PC-3 (cell line): Measurements from ENCODE around the gene SLC8A1. TPM values are rescaled to one million over a fixed set of nuclear protein-coding genes. Genes with fewer than 3 reads are reported as not detected.

Experiments
- ATAC-seq: fragments of 200-7000 bp; cut with Tn5 transposase; 2 replicates; pipeline ENCODE4 v1.9.1; 2020; ENCODE audit warnings: mild to moderate bottlenecking, moderate library complexity
- BruUV-seq: library from RNA; stranded (reverse); fragments of 400-500 nt; replicated peaks from 2 replicates; lab custom pipeline; 2021; lab: Mats Ljungman, UMichigan
- CTCF ChIA-PET: fragments of 300-600 bp; sonication (Branson Sonifier 250); formaldehyde crosslinking; loops from one replicate; lab custom pipeline; 2022; ENCODE audit warnings: antibody characterized with exemption; lab: Charles Lee
- POLR2A ChIA-PET: fragments of 300-600 bp; sonication (Branson Sonifier 250); formaldehyde crosslinking; loops from one replicate; lab custom pipeline; 2022; ENCODE audit warnings: antibody characterized with exemption; ENCODE audit not compliant: unreplicated experiment; lab: Charles Lee
- DNase-seq: peaks from one replicate; pipeline ENCODE4 v3.0.0-alpha.2; 2015
- H2AFZ ChIP-seq: fragments of 300-600 bp; sonication (generic); 2 replicates; pipeline ENCODE4 v1.6.0; 2016; ENCODE audit warnings: antibody characterized with exemption, low read length
- H3F3A ChIP-seq: fragments of 300-600 bp; sonication (generic); one replicate; pipeline ENCODE4 v1.6.0; 2017; ENCODE audit warnings: antibody characterized with exemption, low read length, control low read depth, mild to moderate bottlenecking; ENCODE audit not compliant: unreplicated experiment
- H3K27ac ChIP-seq: fragments of 300-600 bp; sonication (generic); 2 replicates; pipeline ENCODE4 v1.5.1; 2016; ENCODE audit warnings: mild to moderate bottlenecking, low read length
- H3K27me3 ChIP-seq: fragments of 300-600 bp; sonication (generic); 2 replicates; pipeline ENCODE4 v1.6.1; 2016; ENCODE audit warnings: low read length, mixed read lengths
- H3K36me3 ChIP-seq: fragments of 300-600 bp; sonication (generic); 2 replicates; pipeline ENCODE4 v1.6.1; 2016; ENCODE audit warnings: low read depth, mixed run types, low read length, mixed read lengths
- H3K4me1 ChIP-seq: fragments of 300-600 bp; sonication (generic); 2 replicates; pipeline ENCODE4 v1.5.1; 2016; ENCODE audit warnings: low read length; ENCODE audit not compliant: insufficient read depth
- H3K4me2 ChIP-seq: fragments of 300-600 bp; sonication (generic); 2 replicates; pipeline ENCODE4 v1.6.0; 2016; ENCODE audit warnings: low read length
- H3K4me3 ChIP-seq: fragments of 300-600 bp; sonication (generic); 2 replicates; pipeline ENCODE4 v1.5.1; 2016; ENCODE audit warnings: mild to moderate bottlenecking, low read length, mixed read lengths
- H3K79me2 ChIP-seq: fragments of 300-600 bp; sonication (generic); 2 replicates; pipeline ENCODE4 v1.6.1; 2017; ENCODE audit warnings: low read length, mixed read lengths
- H3K9ac ChIP-seq: fragments of 300-600 bp; sonication (generic); 2 replicates; pipeline ENCODE4 v1.6.0; 2016; ENCODE audit warnings: mild to moderate bottlenecking, low read length
- H3K9me2 ChIP-seq: fragments of 300-600 bp; sonication (generic); replicated peaks from 2 replicates; pipeline ENCODE4 v1.6.1; 2016; ENCODE audit warnings: mixed run types, low read length, mixed read lengths
- H3K9me3 ChIP-seq: fragments of 300-600 bp; sonication (generic); 2 replicates; pipeline ENCODE4 v1.6.1; 2016; ENCODE audit warnings: low read length, mixed read lengths
- H4K20me1 ChIP-seq: fragments of 300-600 bp; sonication (generic); 2 replicates; pipeline ENCODE4 v1.6.1; 2016; ENCODE audit warnings: low read length, mixed read lengths
- CTCF ChIP-seq: fragments of 300-600 bp; sonication (generic); conservative IDR thresholded peaks from 2 replicates; pipeline ENCODE4 v1.5.1; 2017; ENCODE audit warnings: antibody characterized with exemption, low read depth, mild to moderate bottlenecking, low read length
- EZH2 ChIP-seq: fragments of 300-600 bp; sonication (generic); IDR thresholded peaks from one replicate; pipeline ENCODE4 v1.6.1; 2017; ENCODE audit warnings: antibody characterized with exemption, mild to moderate bottlenecking, low read length; ENCODE audit not compliant: unreplicated experiment
- EZH2phosphoT487 ChIP-seq: fragments of 300-600 bp; sonication (generic); IDR thresholded peaks from 2 replicates; pipeline ENCODE4 v1.6.1; 2018; ENCODE audit warnings: mild to moderate bottlenecking, antibody characterized with exemption, low read length, borderline replicate concordance
- intact Hi-C: fragments of 100-400 bp; cut with micrococcal nuclease; formaldehyde crosslinking; loops from 2 replicates; pipeline ENCODE4 v1.9.0; 2023
- total RNA-seq: library from RNA; depleted of rRNA; stranded (reverse); fragments of >200 nt; gene quantifications from 2 replicates; pipeline ENCODE4 v1.2.3, GENCODE V29; 2014

Gene SLC8A1
- total RNA-seq, 1 experiment from 2014 or later = 1.3 TPM

GRCh38 chr2:40367032-40367431, 84.9 kb downstream of the SLC8A1 start:
- Histone ChIP-seq H3K4me2 (no peak overlapping the region), H4K20me1 (no peaks in the 10 kb centered on the region), H3K27me3 (no peaks in the 10 kb centered on the region), H3K4me1 (peaks cover 41% of the 10 kb centered on the region), H3K9me2 (no peaks in the 10 kb centered on the region), H3K9me3 (no peaks in the 10 kb centered on the region), H3K9ac (no peak overlapping the region), H3F3A (no peaks in the 10 kb centered on the region), H3K79me2 (no peaks in the 10 kb centered on the region), H3K36me3 (no peaks in the 10 kb centered on the region), H3K27ac (peak overlapping the region; percentile 21), H2AFZ (no peak overlapping the region), H3K4me3 (no peak overlapping the region)
- BruUV-seq = no TSS peak
- DNase-seq (no peak), ATAC-seq (no peak)
- ChIA-PET POLR2A (no interaction called here), CTCF (no interaction called here)
- no peak for TF ChIP-seq EZH2phosphoT487
- intact Hi-C loops = no loop called here

- ChIA-PET POLR2A (no interaction called here), CTCF (no interaction called here)
- ATAC-seq = peak; percentile 21
- Histone ChIP-seq H3K4me2 (peak overlapping the region; percentile 85), H3K9me3 (no peaks in the 10 kb centered on the region), H3K9ac (peak overlapping the region; percentile 51), H3K4me1 (peaks cover 38% of the 10 kb centered on the region), H3K79me2 (no peaks in the 10 kb centered on the region), H3K36me3 (no peaks in the 10 kb centered on the region), H3K27ac (peak overlapping the region; percentile 40), H3K27me3 (no peaks in the 10 kb centered on the region), H2AFZ (peak overlapping the region; percentile 79), H3F3A (no peaks in the 10 kb centered on the region), H3K4me3 (peak overlapping the region; percentile 63), H3K9me2 (no peaks in the 10 kb centered on the region), H4K20me1 (no peaks in the 10 kb centered on the region)
- intact Hi-C loops = loop anchor here (2.0 kb wide), 1 partner anchor 70 kb away; no protein-coding TSS in a partner anchor
- DNase-seq = peak; percentile 26
- no TSS peak for BruUV-seq
- no peak for TF ChIP-seq CTCF
- no peak for TF ChIP-seq EZH2
Measured at GRCh38 chr2:40364151-40364874, 87.6 kb downstream of the SLC8A1 start.

- Histone ChIP-seq H3K9me2 (no peaks in the 10 kb centered on the region), H3K9me3 (no peaks in the 10 kb centered on the region), H3K27ac (peak overlapping the region; percentile 41), H3K27me3 (no peaks in the 10 kb centered on the region), H3F3A (no peaks in the 10 kb centered on the region), H3K4me2 (peak overlapping the region; percentile 85), H4K20me1 (no peaks in the 10 kb centered on the region), H2AFZ (peak overlapping the region; percentile 79), H3K79me2 (no peaks in the 10 kb centered on the region), H3K4me1 (peaks cover 38% of the 10 kb centered on the region), H3K9ac (peak overlapping the region; percentile 51), H3K4me3 (peak overlapping the region; percentile 63), H3K36me3 (no peaks in the 10 kb centered on the region)
- CTCF ChIA-PET = no interaction called here
- intact Hi-C loops = loop anchor here (2.0 kb wide), 1 partner anchor 71 kb away; no protein-coding TSS in a partner anchor
- TF ChIP-seq EZH2 (no peak), EZH2phosphoT487 (no peak), CTCF (no peak)
- POLR2A ChIA-PET = no interaction called here
- ATAC-seq (peak; percentile 63), DNase-seq (peak; percentile 71)
- no TSS peak for BruUV-seq
Measured at GRCh38 chr2:40363631-40364030, 88.3 kb downstream of the SLC8A1 start.
